HepG2 (cell line): Measurements from ENCODE around the gene IRX3. TPM values are rescaled to one million over a fixed set of nuclear protein-coding genes. Genes with fewer than 3 reads are reported as not detected.

ENCODE experiments used
- ATF7 ChIP-seq, 2 experiments: fragments of 450-650 bp in 1 of 2; sonication (generic) in 1 of 2; formaldehyde crosslinking in 1 of 2; IDR thresholded peaks; 2 replicates each; pipeline versions ENCODE4 v1.4.0 to v1.6.1; 2016 to 2020; ENCODE audit warnings: antibody characterized with exemption in 1 of 2, mild to moderate bottlenecking in 1 of 2, missing genetic modification reagents in 1 of 2
- FOXJ3 ChIP-seq: sonication (generic); formaldehyde crosslinking; IDR thresholded peaks from 2 replicates; pipeline ENCODE4 v1.4.0; 2020; ENCODE audit warnings: missing genetic modification reagents, mild to moderate bottlenecking, borderline replicate concordance
- HDAC1 ChIP-seq: sonication (generic); formaldehyde crosslinking; IDR thresholded peaks from 2 replicates; pipeline ENCODE4 v1.5.1; 2020; ENCODE audit warnings: mild to moderate bottlenecking, missing genetic modification reagents
- HDAC2 ChIP-seq: sonication (generic); formaldehyde crosslinking; IDR thresholded peaks from 2 replicates; pipeline ENCODE4 v1.4.0; 2020; ENCODE audit warnings: missing genetic modification reagents
- HHEX ChIP-seq: IDR thresholded peaks from 2 replicates; pipeline ENCODE4 v1.6.1; 2016; ENCODE audit warnings: control low read depth
- HNRNPH1 ChIP-seq: fragments of 200-400 bp; formaldehyde crosslinking; optimal IDR thresholded peaks from 2 replicates; pipeline ENCODE3; 2017; ENCODE audit warnings: mild to moderate bottlenecking, low read depth, low read length
- MAX ChIP-seq: IDR thresholded peaks from 2 replicates; pipeline ENCODE4 v1.6.1; 2012; ENCODE audit warnings: inconsistent platforms
- MEIS1 ChIP-seq: sonication (generic); formaldehyde crosslinking; IDR thresholded peaks from 2 replicates; pipeline ENCODE4 v1.9.0; 2021; ENCODE audit warnings: mild to moderate bottlenecking, missing genetic modification reagents, moderate library complexity, borderline replicate concordance
- MEIS2 ChIP-seq: sonication (generic); formaldehyde crosslinking; IDR thresholded peaks from 2 replicates; pipeline ENCODE4 v1.9.0; 2021; ENCODE audit warnings: mild to moderate bottlenecking, missing genetic modification reagents
- MIXL1 ChIP-seq: IDR thresholded peaks from 2 replicates; pipeline ENCODE4 v1.6.1; 2016
- NFYB ChIP-seq: sonication (generic); formaldehyde crosslinking; IDR thresholded peaks from 2 replicates; pipeline ENCODE4 v1.4.0; 2020; ENCODE audit warnings: missing genetic modification reagents
- PCBP2 ChIP-seq: fragments of 200-400 bp; formaldehyde crosslinking; optimal IDR thresholded peaks from 2 replicates; pipeline ENCODE3; 2018; ENCODE audit warnings: low read length, low read depth; ENCODE audit not compliant: poor library complexity, severe bottlenecking
- PRPF4 ChIP-seq: fragments of 200-400 bp; formaldehyde crosslinking; IDR thresholded peaks from 2 replicates; pipeline ENCODE4 v1.6.1; 2016; ENCODE audit warnings: low read length, low read depth; ENCODE audit not compliant: poor library complexity, severe bottlenecking
- RBAK ChIP-seq: sonication (generic); formaldehyde crosslinking; IDR thresholded peaks from 2 replicates; pipeline ENCODE4 v1.5.1; 2020; ENCODE audit warnings: mild to moderate bottlenecking, missing genetic modification reagents
- RCOR2 ChIP-seq: IDR thresholded peaks from 2 replicates; pipeline ENCODE4 v1.6.1; 2016; ENCODE audit warnings: missing biosample characterization, missing genetic modification reagents
- SP5 ChIP-seq: IDR thresholded peaks from 2 replicates; pipeline ENCODE4 v1.6.1; 2016; ENCODE audit warnings: low read depth, borderline replicate concordance
- TMF1 ChIP-seq: sonication (generic); formaldehyde crosslinking; IDR thresholded peaks from 2 replicates; pipeline ENCODE4 v1.8.1; 2022; ENCODE audit warnings: low read depth, missing genetic modification reagents
- ZBTB42 ChIP-seq: sonication (generic); formaldehyde crosslinking; IDR thresholded peaks from 2 replicates; pipeline ENCODE4 v1.5.0; 2020; ENCODE audit warnings: mild to moderate bottlenecking, missing genetic modification reagents
- ZFYVE20 ChIP-seq: sonication (generic); formaldehyde crosslinking; IDR thresholded peaks from 2 replicates; pipeline ENCODE4 v1.8.0; 2023; ENCODE audit warnings: low read depth, mild to moderate bottlenecking, moderate library complexity, missing genetic modification reagents, borderline replicate concordance
- ZNF207 ChIP-seq: fragments of 450-650 bp; IDR thresholded peaks from 2 replicates; pipeline ENCODE4 v1.6.1; 2016; ENCODE audit warnings: antibody characterized with exemption, borderline replicate concordance
- ZNF34 ChIP-seq: sonication (generic); formaldehyde crosslinking; IDR thresholded peaks from 2 replicates; pipeline ENCODE4 v1.4.0; 2020; ENCODE audit warnings: mild to moderate bottlenecking, missing genetic modification reagents, borderline replicate concordance
- ZNF510 ChIP-seq: sonication (generic); formaldehyde crosslinking; IDR thresholded peaks from 2 replicates; pipeline ENCODE4 v1.4.0; 2020; ENCODE audit warnings: low read depth, mild to moderate bottlenecking, missing genetic modification reagents
- polyA plus RNA-seq, 8 experiments: library from polyadenylated mRNA; depleted of rRNA in 3 of 8; stranded (reverse) in 7 of 8; unstranded in 1 of 8; fragments of >200 nt; fragmentation: Illumina TruSeq in 4 of 8; extraction: Trizol in 4 of 8; gene quantifications; 2 replicates each; pipeline versions ENCODE4 v1.2.1 to v1.2.3, GENCODE V29; 2011 to 2016; ENCODE audit warnings: low read depth in 4 of 8, missing spikeins in 1 of 8, mixed read lengths in 1 of 8; ENCODE audit not compliant: insufficient read depth in 1 of 8
- total RNA-seq, 5 experiments: library from RNA; depleted of rRNA; stranded (reverse); fragments of >200 nt; fragmentation: Illumina TruSeq; extraction: Trizol; gene quantifications; 2 replicates each; pipeline ENCODE4 v1.2.3, GENCODE V29; 2016; ENCODE audit warnings: low read depth in 1 of 5
- TF ChIP-seq, protein P1 (sequence below): sonication (generic); formaldehyde crosslinking; conservative IDR thresholded peaks from 2 replicates; pipeline ENCODE4 v1.4.0; 2020; ENCODE audit warnings: missing genetic modification reagents
- TF ChIP-seq, protein P2 (sequence below): sonication (generic); formaldehyde crosslinking; IDR thresholded peaks from 2 replicates; pipeline ENCODE4 v1.4.0; 2020; ENCODE audit warnings: missing genetic modification reagents, borderline replicate concordance
- TF ChIP-seq, protein P3 (sequence below): sonication (generic); formaldehyde crosslinking; IDR thresholded peaks from 2 replicates; pipeline ENCODE4 v1.4.0; 2020; ENCODE audit warnings: mild to moderate bottlenecking, low read depth, missing genetic modification reagents
- TF ChIP-seq, protein P4 (sequence below): sonication (generic); formaldehyde crosslinking; IDR thresholded peaks from 2 replicates; pipeline ENCODE4 v1.8.1; 2023; ENCODE audit warnings: mild to moderate bottlenecking, missing genetic modification reagents, borderline replicate concordance

The IRX3 gene
- total and polyA plus RNA-seq, 2 of the 13 experiments (the other 11 are each of a cell fraction or from before 2014, with no cell fraction given) = 9.2 to 16.4 TPM

GRCh38 chr16:54265575-54266107, 20.9 kb downstream of the IRX3 start (continued):
- no peak for TF ChIP-seq ZFYVE20 (CRISPR knock-in tag)
- TF ChIP-seq NFYB (CRISPR knock-in tag) = no peak
- TF ChIP-seq, protein P1, sequence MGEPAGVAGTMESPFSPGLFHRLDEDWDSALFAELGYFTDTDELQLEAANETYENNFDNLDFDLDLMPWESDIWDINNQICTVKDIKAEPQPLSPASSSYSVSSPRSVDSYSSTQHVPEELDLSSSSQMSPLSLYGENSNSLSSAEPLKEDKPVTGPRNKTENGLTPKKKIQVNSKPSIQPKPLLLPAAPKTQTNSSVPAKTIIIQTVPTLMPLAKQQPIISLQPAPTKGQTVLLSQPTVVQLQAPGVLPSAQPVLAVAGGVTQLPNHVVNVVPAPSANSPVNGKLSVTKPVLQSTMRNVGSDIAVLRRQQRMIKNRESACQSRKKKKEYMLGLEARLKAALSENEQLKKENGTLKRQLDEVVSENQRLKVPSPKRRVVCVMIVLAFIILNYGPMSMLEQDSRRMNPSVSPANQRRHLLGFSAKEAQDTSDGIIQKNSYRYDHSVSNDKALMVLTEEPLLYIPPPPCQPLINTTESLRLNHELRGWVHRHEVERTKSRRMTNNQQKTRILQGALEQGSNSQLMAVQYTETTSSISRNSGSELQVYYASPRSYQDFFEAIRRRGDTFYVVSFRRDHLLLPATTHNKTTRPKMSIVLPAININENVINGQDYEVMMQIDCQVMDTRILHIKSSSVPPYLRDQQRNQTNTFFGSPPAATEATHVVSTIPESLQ (CRISPR knock-in tag) = no peak
- peak; percentile 24; the same call in 1 of the 2 replicates for TF ChIP-seq MAX
- no peak for TF ChIP-seq TMF1 (CRISPR knock-in tag)
- TF ChIP-seq RBAK (CRISPR knock-in tag) = no peak
- no peak for TF ChIP-seq HDAC2 (CRISPR knock-in tag)
- no peak for TF ChIP-seq PRPF4
- no peak for TF ChIP-seq ZBTB42 (CRISPR knock-in tag)
- TF ChIP-seq, protein P2, sequence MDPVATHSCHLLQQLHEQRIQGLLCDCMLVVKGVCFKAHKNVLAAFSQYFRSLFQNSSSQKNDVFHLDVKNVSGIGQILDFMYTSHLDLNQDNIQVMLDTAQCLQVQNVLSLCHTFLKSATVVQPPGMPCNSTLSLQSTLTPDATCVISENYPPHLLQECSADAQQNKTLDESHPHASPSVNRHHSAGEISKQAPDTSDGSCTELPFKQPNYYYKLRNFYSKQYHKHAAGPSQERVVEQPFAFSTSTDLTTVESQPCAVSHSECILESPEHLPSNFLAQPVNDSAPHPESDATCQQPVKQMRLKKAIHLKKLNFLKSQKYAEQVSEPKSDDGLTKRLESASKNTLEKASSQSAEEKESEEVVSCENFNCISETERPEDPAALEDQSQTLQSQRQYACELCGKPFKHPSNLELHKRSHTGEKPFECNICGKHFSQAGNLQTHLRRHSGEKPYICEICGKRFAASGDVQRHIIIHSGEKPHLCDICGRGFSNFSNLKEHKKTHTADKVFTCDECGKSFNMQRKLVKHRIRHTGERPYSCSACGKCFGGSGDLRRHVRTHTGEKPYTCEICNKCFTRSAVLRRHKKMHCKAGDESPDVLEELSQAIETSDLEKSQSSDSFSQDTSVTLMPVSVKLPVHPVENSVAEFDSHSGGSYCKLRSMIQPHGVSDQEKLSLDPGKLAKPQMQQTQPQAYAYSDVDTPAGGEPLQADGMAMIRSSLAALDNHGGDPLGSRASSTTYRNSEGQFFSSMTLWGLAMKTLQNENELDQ (CRISPR knock-in tag) = no peak
- TF ChIP-seq, protein P3, sequence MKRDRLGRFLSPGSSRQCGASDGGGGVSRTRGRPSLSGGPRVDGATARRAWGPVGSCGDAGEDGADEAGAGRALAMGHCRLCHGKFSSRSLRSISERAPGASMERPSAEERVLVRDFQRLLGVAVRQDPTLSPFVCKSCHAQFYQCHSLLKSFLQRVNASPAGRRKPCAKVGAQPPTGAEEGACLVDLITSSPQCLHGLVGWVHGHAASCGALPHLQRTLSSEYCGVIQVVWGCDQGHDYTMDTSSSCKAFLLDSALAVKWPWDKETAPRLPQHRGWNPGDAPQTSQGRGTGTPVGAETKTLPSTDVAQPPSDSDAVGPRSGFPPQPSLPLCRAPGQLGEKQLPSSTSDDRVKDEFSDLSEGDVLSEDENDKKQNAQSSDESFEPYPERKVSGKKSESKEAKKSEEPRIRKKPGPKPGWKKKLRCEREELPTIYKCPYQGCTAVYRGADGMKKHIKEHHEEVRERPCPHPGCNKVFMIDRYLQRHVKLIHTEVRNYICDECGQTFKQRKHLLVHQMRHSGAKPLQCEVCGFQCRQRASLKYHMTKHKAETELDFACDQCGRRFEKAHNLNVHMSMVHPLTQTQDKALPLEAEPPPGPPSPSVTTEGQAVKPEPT (CRISPR knock-in tag) = no peak
- no peak for TF ChIP-seq SP5 (CRISPR knock-in tag)
- no peak for TF ChIP-seq HDAC1
- TF ChIP-seq HNRNPH1 = no peak
- TF ChIP-seq ZNF510 (CRISPR knock-in tag) = no peak
- TF ChIP-seq MEIS1 (CRISPR knock-in tag) = no peak
- TF ChIP-seq MEIS2 = 0 out of 2 replicates have a peak, but pooled peaks have one; percentile 33
- TF ChIP-seq, protein P4, sequence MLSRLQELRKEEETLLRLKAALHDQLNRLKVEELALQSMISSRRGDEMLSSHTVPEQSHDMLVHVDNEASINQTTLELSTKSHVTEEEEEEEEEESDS (CRISPR knock-in tag) = no peak
- no peak for TF ChIP-seq MIXL1 (CRISPR knock-in tag)
- TF ChIP-seq FOXJ3 = no peak
- peak; percentile 30; the same call in 1 of the 2 replicates for TF ChIP-seq HHEX (CRISPR knock-in tag)
- TF ChIP-seq ZNF207 = no peak
- no peak for TF ChIP-seq PCBP2
- TF ChIP-seq RCOR2 (CRISPR knock-in tag) = no peak
- TF ChIP-seq ATF7 (IDR thresholded peaks at IDR 0.05) = no peak
- TF ChIP-seq ATF7 (CRISPR knock-in tag; IDR thresholded peaks at IDR 0.05) = no peak
- no peak for TF ChIP-seq ZNF34 (CRISPR knock-in tag)
